Right atrium auricular region (tissue), 2 donors: ENCODE results near the gene VSTM2L. TPM values are rescaled to one million over a fixed set of nuclear protein-coding genes. Genes with fewer than 3 reads are reported as not detected.

Source experiments
- DNase-seq: peaks from one replicate; pipeline ENCODE4 v3.0.0-alpha.2; 2019; ENCODE audit warnings: low spot score
- H3K27ac ChIP-seq, 2 donors: fragments of 200-600 bp; sonication (generic); 1 replicate in 1 of 2; 2 replicates in 1 of 2; pipeline ENCODE4 v1.5.1; 2016 to 2019
- H3K27me3 ChIP-seq, 2 donors: fragments of 200-600 bp; sonication (generic); one replicate each; pipeline versions ENCODE4 v1.5.1 to v1.6.0; 2017 to 2019
- H3K36me3 ChIP-seq: fragments of 200-600 bp; sonication (generic); one replicate; pipeline ENCODE4 v1.5.1; 2016
- H3K4me1 ChIP-seq, 2 donors: fragments of 200-600 bp; sonication (generic); one replicate each; pipeline versions ENCODE4 v1.5.1 to v1.6.0; 2017 to 2019
- H3K4me3 ChIP-seq, 2 donors: fragments of 200-600 bp; sonication (generic); 1 replicate in 1 of 2; 2 replicates in 1 of 2; pipeline ENCODE4 v1.5.1; 2017 to 2019; ENCODE audit warnings: mild to moderate bottlenecking in 1 of 2, moderate library complexity in 1 of 2
- H3K9me3 ChIP-seq, 2 donors: fragments of 200-600 bp; sonication (generic); one replicate each; pipeline ENCODE4 v1.5.1; 2019
- total RNA-seq, 2 donors: library from RNA; depleted of rRNA; stranded (reverse); fragments of >200 nt; gene quantifications; one replicate each; pipeline ENCODE4 v1.1.0, GENCODE V29; 2016
- TF ChIP-seq, protein P1 (sequence below), 2 donors: fragments of 200-600 bp; sonication (generic); IDR thresholded peaks; one replicate each; pipeline ENCODE4 v1.5.1; 2019; ENCODE audit warnings: antibody characterized with exemption in 2 of 2

Gene VSTM2L
- total RNA-seq, 2 donors from 2014 or later, result 97.4 to 303 TPM

DNA sequence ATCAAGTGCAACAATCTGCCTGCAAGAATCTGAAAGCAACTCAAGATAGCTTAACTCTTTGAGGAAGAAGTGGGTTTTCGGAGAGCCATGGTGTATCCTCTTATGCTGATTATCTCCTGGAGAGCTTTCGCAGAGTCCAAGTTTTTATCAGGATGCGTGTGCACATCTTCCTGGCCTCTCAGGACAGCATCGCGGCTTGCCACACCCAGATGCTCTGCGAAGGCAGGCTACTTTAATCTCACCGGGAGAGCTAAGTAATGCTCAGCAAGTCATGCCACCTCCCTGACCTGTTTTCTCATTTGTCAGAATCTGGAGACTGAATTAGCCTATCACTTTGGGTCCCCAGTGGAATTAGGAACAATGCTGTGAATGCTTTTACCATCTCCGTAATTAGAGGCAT lies 77.5 kb downstream of the VSTM2L start:
- no peaks in the 10 kb centered on the region for H3K9me3 ChIP-seq
- DNase-seq, result no peak
- TF ChIP-seq, protein P1, sequence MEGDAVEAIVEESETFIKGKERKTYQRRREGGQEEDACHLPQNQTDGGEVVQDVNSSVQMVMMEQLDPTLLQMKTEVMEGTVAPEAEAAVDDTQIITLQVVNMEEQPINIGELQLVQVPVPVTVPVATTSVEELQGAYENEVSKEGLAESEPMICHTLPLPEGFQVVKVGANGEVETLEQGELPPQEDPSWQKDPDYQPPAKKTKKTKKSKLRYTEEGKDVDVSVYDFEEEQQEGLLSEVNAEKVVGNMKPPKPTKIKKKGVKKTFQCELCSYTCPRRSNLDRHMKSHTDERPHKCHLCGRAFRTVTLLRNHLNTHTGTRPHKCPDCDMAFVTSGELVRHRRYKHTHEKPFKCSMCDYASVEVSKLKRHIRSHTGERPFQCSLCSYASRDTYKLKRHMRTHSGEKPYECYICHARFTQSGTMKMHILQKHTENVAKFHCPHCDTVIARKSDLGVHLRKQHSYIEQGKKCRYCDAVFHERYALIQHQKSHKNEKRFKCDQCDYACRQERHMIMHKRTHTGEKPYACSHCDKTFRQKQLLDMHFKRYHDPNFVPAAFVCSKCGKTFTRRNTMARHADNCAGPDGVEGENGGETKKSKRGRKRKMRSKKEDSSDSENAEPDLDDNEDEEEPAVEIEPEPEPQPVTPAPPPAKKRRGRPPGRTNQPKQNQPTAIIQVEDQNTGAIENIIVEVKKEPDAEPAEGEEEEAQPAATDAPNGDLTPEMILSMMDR (IDR thresholded peaks at IDR 0.05), result no peak
- H3K36me3 ChIP-seq, result no peaks in the 10 kb centered on the region
- no peak overlapping the region for H3K4me3 ChIP-seq
- no peak overlapping the region for H3K27ac ChIP-seq
- no peaks in the 10 kb centered on the region for H3K27me3 ChIP-seq
- H3K4me1 ChIP-seq, result peaks cover 0 to 16% of the 10 kb centered on the region in 2 donors

DNA sequence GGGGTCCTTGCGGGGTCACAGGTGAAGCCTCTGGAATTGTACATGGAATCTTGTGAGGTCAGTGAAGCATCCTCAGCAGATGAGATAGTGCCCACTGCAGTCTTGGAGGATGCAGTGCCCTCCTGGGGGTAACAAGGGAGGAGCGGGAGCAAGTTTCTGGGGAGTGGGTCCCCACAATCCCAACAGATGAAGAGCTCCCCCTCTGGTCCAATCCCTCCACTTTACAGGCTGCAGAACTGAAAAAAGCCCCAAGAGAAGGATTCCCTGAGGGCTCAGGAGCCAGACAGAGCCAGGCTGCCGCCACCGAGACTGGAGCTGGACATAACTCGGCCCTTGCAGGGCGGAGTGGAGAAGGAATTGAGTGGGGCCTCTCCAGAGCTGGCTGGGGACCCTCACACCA lies 77.9 kb downstream of the VSTM2L start:
- Histone ChIP-seq H3K27ac (no peak overlapping the region), H3K9me3 (no peaks in the 10 kb centered on the region), H3K36me3 (no peaks in the 10 kb centered on the region), H3K4me1 (peaks cover 0 to 20% of the 10 kb centered on the region in 2 donors), H3K27me3 (no peaks in the 10 kb centered on the region), H3K4me3 (no peak overlapping the region)
- TF ChIP-seq, protein P1 (IDR thresholded peaks at IDR 0.05), result no peak
- DNase-seq, result no peak

DNA sequence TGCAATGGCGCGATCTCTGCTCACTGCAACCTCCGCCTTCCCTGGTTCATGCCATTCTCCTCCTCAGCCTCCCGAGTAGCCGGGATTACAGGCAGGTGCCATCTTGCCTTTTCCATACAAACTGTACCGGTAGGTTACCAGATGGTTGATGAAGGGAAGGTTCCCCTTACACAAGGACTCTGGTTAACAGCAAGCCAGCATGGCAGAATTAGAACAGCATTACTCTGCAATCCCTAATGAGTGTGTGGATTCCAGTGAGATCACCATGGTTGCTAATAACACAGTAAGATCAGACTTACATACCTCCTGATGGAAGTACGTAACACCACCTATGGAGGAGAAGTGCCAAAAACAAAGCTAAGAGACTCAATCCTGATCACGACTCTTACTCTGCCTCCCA lies 78.6 kb downstream of the VSTM2L start:
- H3K4me1 ChIP-seq, result peaks cover 0 to 27% of the 10 kb centered on the region in 2 donors
- no peak overlapping the region for H3K27ac ChIP-seq
- H3K4me3 ChIP-seq, result no peak overlapping the region
- TF ChIP-seq, protein P1 (IDR thresholded peaks at IDR 0.05), result no peak
- DNase-seq, result no peak
- no peaks in the 10 kb centered on the region for H3K36me3 ChIP-seq
- no peaks in the 10 kb centered on the region for H3K27me3 ChIP-seq
- no peaks in the 10 kb centered on the region for H3K9me3 ChIP-seq

DNA sequence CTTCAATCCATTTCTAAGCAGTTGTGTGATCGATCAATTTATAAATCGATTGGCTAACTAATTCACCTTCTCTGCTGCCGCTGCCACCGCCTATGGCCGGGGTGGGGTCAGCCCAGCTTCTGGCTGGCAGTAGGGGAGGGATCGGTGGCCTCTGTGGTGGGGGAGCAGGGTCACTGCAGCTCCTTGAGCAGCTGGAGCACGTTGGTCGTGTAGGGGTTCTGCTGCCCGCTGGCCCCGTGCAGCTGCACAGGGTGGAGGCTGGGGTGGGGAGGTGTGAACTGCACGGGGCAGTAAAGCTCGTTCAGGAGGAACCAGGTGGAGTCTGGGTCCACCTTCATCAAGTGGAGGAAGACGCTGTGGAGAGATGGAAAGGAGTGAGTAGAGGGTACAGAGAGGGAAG lies 80.4 kb downstream of the VSTM2L start:
- Histone ChIP-seq H3K27ac (peak overlapping the region; percentile 73 to 91), H3K9me3 (no peaks in the 10 kb centered on the region), H3K4me3 (no peak overlapping the region), H3K36me3 (no peaks in the 10 kb centered on the region), H3K4me1 (peaks cover 0 to 44% of the 10 kb centered on the region in 2 donors), H3K27me3 (no peaks in the 10 kb centered on the region)
- no peak for DNase-seq
- TF ChIP-seq, protein P1 (IDR thresholded peaks at IDR 0.05), result no peak

GRCh38 chr20:37984018-37984785 lies 81.3 kb downstream of the VSTM2L start:
- Histone ChIP-seq H3K9me3 (no peaks in the 10 kb centered on the region), H3K4me3 (no peak overlapping the region), H3K36me3 (no peaks in the 10 kb centered on the region), H3K27ac (peak overlapping the region; percentile 73 to 91), H3K4me1 (peaks cover 0 to 53% of the 10 kb centered on the region in 2 donors), H3K27me3 (no peaks in the 10 kb centered on the region)
- no peak for DNase-seq
- TF ChIP-seq, protein P1 (IDR thresholded peaks at IDR 0.05), result no peak
